Osteocyte (in vitro differentiated cells): ENCODE results near the gene TFDP2. TPM values are rescaled to one million over a fixed set of nuclear protein-coding genes. Genes with fewer than 3 reads are reported as not detected.
"Not testable (repeated sequence)": the region's sequence is repeated elsewhere in the genome, so short reads cannot be mapped to it uniquely, and the experiment has no call there.

Source experiments
- DNase-seq: peaks from one replicate; pipeline ENCODE4 v3.0.0; 2021; ENCODE audit warnings: mixed read lengths; ENCODE audit not compliant: unreplicated experiment; ENCODE audit errors: extremely low spot score
- H3K27ac Mint-ChIP-seq: one replicate; pipeline ENCODE4 v1.8.0; 2021; ENCODE audit warnings: mild to moderate bottlenecking, mixed read lengths; ENCODE audit not compliant: unreplicated experiment
- H3K27me3 Mint-ChIP-seq: one replicate; pipeline ENCODE4 v1.8.0; 2021; ENCODE audit warnings: mixed read lengths; ENCODE audit not compliant: unreplicated experiment
- H3K36me3 Mint-ChIP-seq: one replicate; pipeline ENCODE4 v1.8.0; 2021; ENCODE audit warnings: mixed read lengths; ENCODE audit not compliant: unreplicated experiment
- H3K4me1 Mint-ChIP-seq: one replicate; pipeline ENCODE4 v1.8.0; 2021; ENCODE audit warnings: mixed read lengths; ENCODE audit not compliant: unreplicated experiment
- H3K4me3 Mint-ChIP-seq: one replicate; pipeline ENCODE4 v1.8.0; 2021; ENCODE audit warnings: mild to moderate bottlenecking, moderate library complexity, mixed read lengths; ENCODE audit not compliant: unreplicated experiment
- H3K9me3 Mint-ChIP-seq: one replicate; pipeline ENCODE4 v1.8.0; 2021; ENCODE audit warnings: mixed read lengths; ENCODE audit not compliant: unreplicated experiment
- total RNA-seq: library from RNA; stranded (reverse); gene quantifications from 2 replicates; pipeline ENCODE4 v1.2.1, GENCODE V29; 2021
- TF ChIP-seq, protein P1 (sequence below): fragments of 200-600 bp; sonication (generic); IDR thresholded peaks from 2 replicates; pipeline ENCODE4 v1.5.0; 2021; ENCODE audit warnings: antibody characterized with exemption, mild to moderate bottlenecking, moderate library complexity

Gene TFDP2
- total RNA-seq, 1 donor from 2014 or later: 49.3 TPM

GRCh38 chr3:142137089-142137488 is 12.3 kb downstream of the TFDP2 start:
- H3K9me3 Mint-ChIP-seq, H3K27ac Mint-ChIP-seq, DNase-seq, H3K27me3 Mint-ChIP-seq, H3K4me3 Mint-ChIP-seq, H3K4me1 Mint-ChIP-seq: not testable (repeated sequence)
- peaks cover 11% of the 10 kb centered on the region for H3K36me3 Mint-ChIP-seq

DNA sequence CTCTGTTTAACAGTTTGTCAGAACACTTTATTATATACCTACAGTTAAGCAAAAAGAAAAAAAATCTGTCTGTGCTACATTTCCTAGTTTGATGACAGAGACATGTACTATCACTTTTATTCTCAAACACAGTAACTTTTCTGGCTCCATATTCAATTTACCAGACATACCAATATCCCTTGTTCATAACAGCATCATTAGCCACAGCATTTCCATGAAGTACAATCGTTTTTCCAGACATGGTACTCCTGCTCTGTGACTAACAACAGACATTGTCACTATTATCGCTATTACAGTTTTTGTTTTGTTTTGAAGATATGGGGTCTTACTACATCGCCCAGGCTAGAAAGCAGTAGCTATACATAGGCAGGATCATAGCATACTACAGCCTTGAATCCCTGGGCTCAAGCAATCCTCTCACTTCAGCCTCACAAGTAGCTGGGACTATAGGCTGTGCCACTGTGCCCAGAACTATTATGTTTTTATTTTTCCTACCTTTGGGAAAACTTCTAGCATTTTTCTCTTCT is 14.5 kb downstream of the TFDP2 start:
- Mint-ChIP-seq H3K4me3 (no peak overlapping the region), H3K4me1 (no peaks in the 10 kb centered on the region), H3K27ac (no peak overlapping the region), H3K36me3 (peaks cover 6% of the 10 kb centered on the region), H3K9me3 (no peaks in the 10 kb centered on the region), H3K27me3 (no peaks in the 10 kb centered on the region)
- TF ChIP-seq, protein P1, sequence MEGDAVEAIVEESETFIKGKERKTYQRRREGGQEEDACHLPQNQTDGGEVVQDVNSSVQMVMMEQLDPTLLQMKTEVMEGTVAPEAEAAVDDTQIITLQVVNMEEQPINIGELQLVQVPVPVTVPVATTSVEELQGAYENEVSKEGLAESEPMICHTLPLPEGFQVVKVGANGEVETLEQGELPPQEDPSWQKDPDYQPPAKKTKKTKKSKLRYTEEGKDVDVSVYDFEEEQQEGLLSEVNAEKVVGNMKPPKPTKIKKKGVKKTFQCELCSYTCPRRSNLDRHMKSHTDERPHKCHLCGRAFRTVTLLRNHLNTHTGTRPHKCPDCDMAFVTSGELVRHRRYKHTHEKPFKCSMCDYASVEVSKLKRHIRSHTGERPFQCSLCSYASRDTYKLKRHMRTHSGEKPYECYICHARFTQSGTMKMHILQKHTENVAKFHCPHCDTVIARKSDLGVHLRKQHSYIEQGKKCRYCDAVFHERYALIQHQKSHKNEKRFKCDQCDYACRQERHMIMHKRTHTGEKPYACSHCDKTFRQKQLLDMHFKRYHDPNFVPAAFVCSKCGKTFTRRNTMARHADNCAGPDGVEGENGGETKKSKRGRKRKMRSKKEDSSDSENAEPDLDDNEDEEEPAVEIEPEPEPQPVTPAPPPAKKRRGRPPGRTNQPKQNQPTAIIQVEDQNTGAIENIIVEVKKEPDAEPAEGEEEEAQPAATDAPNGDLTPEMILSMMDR: no peak
- DNase-seq: no peak

GRCh38 chr3:142129516-142130171 is 19.7 kb downstream of the TFDP2 start:
- no peak for DNase-seq
- Mint-ChIP-seq H3K4me1 (no peaks in the 10 kb centered on the region), H3K36me3 (no peaks in the 10 kb centered on the region), H3K27me3 (no peaks in the 10 kb centered on the region), H3K4me3 (no peak overlapping the region), H3K9me3 (no peaks in the 10 kb centered on the region), H3K27ac (no peak overlapping the region)
- TF ChIP-seq, protein P1: peak; percentile 16

DNA sequence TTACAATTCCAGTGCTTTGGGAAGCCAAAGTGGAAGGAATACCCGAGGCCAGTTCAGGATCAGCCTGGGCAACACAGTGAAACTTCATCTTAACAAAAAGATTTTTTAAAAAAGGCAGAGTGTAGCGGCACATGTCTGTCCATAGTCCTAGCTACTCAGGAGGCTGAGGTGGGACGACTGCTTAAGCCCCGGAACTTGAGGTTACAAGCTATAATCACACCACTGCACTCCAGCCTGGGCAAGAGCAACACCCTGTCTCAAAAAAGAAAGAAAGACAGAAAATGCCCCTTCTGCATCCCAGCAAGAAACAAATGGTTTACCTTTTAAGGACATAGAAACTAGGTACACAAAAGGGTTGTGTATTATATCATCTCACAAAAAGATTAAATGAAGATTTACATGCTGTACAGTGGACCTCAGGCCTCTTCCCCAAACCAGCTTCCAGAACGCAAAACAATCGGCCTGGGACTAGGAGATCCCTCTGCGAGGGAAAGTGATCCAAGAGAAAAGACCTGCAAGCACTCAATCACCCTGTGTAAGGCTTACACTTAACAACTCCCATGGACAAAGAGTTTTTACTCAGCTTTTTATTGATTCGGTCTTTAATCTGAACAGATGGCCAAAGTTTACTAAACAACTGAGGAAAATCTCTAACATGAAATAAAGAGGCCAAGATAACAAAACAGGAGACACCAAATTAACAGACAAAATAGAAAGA is 21.2 kb downstream of the TFDP2 start:
- H3K27ac Mint-ChIP-seq: no peak overlapping the region
- no peaks in the 10 kb centered on the region for H3K36me3 Mint-ChIP-seq
- DNase-seq: no peak
- H3K27me3 Mint-ChIP-seq: no peaks in the 10 kb centered on the region
- TF ChIP-seq, protein P1: no peak
- no peaks in the 10 kb centered on the region for H3K4me1 Mint-ChIP-seq
- H3K9me3 Mint-ChIP-seq: no peaks in the 10 kb centered on the region
- H3K4me3 Mint-ChIP-seq: no peak overlapping the region

DNA sequence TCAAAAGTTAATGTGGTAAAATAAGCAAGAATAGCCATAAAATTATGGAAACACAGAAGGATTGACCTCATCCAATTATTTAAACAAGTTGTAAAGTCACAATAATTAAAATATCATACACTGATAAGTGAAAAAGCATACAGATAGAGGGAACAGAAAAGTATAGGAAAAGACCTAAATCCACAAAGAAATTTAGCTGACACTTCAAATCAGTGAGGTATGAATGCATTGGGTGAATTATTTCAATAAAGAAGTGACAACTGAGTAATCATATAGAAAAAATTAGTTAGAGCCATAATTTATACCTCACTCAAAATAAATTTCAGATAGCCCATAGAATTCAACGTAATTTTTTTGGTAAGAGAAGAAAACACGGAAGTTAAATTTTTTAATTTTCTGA is 25.1 kb downstream of the TFDP2 start:
- Mint-ChIP-seq H3K27me3 (no peaks in the 10 kb centered on the region), H3K4me1 (no peaks in the 10 kb centered on the region), H3K36me3 (no peaks in the 10 kb centered on the region), H3K27ac (no peak overlapping the region), H3K4me3 (no peak overlapping the region), H3K9me3 (no peaks in the 10 kb centered on the region)
- no peak for DNase-seq
- TF ChIP-seq, protein P1: no peak
